HK-2 (cell line): ENCODE data around the gene TCTA.

Experiments
- DNase-seq: peaks from one replicate; pipeline ENCODE4 v3.0.0-alpha.2; 2018; ENCODE audit not compliant: unreplicated experiment

Gene TCTA

DNA sequence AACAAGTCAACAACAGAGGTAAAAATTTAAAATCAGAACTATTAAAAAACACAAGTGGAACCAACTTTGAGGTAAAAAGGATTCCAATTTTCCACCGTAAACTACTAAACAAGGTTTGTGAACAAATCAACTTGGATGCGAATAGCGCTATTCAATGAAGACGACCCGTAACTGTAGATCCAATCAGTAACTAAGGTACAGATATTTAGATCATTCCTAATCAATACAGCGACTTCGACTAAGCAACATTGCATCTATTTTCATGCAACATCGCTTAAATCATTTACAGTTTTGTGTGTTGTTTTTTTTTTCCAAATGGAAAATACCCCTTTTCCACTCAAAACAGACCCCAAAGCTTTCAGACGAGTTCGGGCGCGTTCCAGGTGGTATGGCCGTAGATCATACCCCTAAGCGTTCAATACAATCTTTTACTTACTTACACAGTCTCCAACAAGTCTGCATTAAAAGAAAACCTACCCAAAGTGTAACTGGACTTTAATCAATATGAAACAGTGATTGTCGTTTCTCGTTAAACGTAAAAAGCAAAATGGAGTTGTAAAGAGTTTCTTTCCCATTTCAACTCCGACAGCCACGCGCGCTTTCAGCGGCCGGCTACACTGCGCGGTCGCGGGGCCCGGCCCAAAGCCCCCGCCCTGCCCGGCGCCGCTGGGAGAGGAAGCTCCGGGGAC is 1.2 kb upstream of the TCTA start:
- DNase-seq: no peak

DNA sequence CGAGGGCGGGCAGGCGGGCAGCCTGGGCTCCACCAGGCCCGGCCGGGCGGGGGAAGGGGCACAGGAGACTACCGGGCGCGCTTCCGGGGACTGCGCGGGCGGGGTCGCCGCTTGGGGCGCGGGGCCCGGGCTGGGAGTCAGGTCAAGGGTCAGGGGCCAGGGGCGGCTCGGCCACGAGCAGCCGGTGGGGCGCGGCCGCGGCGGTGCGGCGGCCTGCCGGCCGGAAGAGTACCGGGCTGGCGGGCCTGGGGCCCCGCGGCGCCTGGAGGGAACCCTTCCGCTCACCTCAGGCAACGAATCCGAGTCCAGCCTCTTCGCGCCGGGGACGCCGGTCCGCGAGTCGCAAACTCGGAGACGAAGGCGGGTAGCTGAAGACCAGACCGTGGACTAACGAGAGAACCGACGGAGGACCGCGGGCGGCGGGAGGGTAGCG is 672 bp upstream of the TCTA start:
- DNase-seq: no peak

DNA sequence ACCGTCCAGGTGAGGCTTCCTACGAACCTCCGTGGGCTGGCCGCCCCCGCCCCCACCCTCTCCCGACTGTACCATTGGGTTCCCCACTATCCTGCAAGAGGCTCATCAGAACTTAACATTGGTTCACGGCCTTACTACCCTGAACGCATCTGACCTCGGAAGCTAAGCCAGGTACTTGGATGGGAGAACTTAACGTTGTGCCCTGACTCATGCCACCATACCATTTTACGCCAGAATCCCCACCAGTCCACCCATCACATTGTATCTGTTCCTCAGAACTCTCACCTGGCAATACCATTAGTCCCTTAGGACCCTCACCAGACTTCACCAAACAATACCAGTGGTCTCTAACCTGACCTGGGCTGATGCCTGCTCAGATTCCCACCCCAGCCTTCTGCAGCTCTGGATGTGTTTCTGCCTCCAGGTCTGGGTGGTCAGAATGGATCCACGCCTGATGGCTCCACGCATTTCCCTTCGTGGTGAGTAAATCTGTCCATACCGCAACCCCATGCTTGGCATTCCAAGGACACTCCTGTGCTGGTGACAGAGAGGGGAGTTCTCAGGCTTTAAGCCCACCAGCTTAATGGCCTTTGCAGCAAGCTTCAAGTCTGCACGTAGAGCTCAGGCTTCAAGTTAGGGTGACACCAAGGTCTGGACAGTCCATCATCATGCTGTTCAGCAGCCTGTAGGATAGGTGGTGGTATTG is 562 bp downstream of the TCTA start:
- no peak for DNase-seq

DNA sequence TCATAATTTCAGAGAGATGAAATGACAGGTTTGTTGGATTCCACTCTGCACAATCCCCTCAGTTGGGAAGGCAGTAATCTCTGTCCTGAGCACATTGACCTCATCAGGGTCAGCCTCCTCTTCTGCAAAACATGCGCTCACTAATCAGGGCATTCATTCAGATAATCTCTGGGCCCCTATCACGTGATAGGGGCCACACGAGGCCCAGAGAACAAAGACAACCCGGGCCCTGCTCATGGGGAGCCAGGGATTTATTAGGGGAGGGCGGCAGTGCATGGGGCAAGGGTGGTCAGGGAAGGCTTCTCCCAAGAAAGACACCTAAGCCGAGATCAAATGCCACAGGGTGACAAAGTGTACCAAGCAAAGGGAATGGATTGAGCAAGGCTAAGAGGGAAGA is 1.1 kb downstream of the TCTA start:
- no peak for DNase-seq

DNA sequence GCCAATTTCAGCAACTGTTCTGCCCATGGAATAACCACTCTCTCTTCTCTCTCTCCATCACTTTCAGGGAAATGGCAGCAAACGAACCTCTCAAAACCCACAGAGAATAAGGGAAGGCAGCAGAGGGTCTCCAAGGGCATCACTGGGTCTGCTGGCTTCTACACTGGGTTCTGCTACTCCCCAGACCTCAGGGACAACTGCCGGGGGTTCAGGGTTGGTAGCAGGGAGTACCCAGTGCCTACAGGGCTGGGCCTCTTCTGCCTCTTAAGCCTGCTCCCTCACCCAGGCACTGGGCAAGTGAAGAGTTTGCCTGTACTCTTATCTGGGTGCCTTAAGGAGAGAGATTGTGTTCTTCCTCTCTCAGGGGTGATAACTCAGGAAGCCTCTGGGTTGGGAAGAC is 2.5 kb downstream of the TCTA start:
- DNase-seq: no peak

DNA sequence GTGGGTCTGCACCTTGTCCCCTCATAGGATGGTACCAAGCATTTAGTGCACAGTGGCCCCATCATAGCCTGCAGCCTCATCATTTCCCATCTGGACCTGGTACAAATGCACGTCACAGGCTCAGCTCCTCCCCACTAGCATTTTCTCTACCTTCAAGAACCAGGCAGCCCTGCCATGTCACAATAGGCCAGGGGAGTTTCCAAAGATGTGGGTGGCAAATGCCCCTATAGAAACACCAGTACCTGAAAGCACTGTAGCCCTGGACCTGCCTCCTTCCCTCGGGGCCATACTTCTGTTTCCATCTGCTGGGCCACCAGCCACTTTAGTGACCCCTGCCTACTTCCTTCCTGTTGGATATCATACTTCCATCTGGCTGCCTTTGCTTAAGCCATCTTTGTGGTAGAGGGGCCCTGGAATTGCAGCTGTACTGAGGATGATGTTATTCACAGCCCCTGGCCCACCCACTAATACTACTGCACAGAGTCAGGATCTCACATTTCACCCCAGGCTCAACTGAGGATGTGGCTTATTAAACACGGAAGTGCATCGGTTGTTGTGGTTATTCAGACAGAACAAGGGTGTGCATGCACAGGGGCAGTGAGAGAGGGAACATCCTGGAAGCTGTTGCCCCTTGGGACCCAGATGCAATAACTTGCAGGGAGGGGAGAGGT is 3.8 kb downstream of the TCTA start:
- DNase-seq: no peak

DNA sequence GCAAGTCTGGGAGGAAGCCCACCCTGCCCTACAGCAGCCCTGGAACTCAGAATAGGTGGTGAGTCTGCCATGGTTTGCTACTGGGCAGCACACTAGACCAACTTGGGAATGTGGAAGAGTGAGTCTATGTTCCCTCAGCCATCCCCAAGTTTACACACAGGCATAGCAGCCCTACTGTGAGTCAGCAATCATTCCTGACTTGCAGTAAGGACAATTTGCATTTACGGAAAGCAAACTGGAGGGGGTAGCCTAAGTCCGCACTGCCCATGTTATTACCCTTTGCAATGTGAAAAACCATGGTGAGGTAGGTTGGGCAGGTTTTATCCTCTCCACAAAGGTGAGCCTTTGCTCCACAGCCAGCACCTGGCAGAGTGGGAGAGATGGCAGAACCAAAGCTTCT is 4.6 kb downstream of the TCTA start:
- no peak for DNase-seq

DNA sequence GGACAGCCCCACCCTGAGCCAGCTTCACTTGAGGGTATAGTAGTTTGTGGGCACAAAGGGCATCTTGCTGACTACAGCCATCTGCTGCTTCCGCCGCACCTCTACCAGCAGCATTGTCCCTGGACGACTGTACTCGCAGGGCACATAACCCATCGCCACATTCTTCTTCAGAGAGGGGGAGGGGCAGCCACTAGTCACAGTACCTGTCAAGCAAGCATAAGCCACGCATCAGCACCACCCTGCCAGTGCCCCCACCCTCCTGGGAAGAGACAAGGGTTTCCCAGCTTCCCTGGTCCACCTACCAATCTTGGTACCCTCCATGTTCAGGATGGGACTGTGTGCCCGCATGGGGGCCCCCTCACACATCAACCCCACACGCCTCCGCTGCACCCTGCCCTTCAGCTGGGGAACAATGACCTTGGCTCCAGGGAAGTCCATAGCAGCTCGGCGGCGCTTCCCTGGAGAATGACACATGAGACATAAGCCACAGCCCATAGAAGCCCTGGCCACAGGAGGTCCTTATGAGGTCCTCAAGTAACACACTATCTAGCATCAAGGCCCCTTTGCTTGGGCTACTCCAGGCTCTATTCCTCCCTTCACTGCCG is 5.4 kb downstream of the TCTA start:
- no peak for DNase-seq

DNA sequence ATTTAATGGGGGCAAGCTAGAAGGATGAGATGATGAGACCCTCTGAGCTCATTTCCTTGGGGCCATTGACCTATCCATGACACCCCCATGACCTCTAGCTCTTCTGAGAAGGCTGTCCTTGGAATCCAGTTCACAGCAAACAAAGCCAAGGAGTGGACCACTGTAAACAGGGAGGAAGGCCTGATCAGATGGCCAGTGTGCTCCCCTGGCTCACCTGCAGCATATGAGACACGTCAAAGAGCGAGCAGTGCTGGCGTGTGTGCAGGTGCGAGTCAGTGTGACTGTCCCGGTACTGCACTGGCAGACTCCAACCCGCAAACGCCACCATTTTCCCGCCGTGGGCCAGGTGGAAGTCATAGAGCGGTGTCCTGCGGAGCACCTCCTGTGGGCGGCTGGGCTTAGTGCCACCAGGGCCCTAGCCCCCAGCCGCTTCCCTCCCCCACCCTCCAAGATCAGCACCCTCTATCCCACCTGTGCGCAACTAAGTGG is 9.7 kb downstream of the TCTA start:
- no peak for DNase-seq

DNA sequence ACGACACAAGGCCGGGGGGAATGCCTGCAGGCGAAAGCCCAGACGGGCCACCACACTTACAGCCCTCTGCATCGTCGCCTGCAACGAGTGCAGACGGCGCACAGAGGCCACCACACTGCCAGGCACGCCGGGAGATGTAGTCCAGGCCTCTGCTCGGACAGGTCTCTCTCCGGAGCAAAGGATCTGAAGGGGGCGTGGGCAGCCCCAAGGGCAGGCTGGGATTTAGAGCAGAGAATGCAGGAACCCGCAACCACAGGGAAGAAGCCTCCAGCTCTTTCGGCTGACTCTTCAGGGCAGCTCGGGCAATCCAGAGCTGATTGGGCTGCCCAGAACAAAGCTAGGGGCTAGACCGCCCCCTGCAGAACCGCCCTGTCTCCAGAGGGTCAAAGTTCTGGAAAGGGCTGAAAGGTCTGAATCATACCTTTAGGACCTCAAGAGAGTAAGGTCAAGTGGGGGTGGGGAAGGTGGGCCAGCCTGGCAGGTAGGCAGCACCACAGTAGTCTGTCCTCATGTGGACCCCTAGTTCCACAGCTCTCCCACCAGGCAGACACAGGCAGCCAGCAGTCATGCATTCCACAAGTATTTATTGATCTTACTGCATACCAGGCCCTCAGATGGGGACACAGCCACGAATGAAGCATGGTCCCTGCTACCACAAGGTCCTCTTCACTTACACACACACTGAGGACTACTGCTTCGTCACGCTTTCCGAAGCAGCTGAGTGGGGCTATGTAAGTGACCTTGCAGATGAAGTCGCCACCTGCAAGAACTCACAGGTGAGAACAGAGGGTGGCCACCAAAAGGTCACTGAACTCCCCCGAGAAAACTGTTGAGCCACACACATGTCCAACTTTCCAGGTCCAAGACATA is 10.4 kb downstream of the TCTA start, which contains the start of gene AMT:
Gene AMT, minus strand, starts transcription at position 95 of the 870 bp plus-strand sequence. Its CDS starts 23 bp downstream, at position 72.
- no peak for DNase-seq

DNA sequence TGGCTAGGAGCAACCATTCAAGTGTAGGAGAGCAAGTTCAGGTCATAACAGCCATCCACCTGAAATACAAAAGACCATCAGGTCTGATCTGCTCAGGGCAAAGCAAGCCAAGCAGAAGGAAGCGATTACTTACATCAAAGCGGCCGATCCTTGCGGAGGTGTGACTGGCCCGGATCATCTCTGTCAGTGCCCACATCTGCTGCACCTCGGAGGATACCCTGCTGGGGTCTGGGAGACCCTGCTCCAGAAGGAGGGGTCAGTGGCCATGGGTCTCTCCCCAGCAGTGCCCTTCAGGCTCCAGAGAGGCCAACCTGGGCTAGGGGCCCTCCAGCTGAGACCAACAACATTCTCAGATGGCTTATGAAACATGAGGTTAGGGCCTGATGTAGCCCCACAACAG is 12.6 kb downstream of the TCTA start:
- DNase-seq: no peak

DNA sequence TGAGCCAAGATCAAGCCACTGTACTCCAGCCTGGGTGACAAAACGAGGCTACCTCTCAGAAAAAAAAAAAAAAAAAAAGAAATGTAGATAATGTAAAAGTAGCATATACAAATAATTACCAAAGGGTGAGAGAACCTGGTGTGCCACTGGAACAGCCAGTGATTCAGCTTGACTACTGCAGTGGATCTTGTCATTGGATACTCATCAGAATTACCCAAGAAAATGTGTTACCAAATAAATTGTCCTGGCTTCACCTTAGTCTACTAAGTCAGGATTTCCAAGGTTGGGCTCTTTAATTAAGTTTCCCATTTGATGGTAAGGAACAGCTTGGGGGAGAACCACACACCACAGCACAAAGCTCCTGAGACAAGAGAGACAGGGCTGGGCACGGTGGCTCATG is 15.4 kb downstream of the TCTA start:
- DNase-seq: no peak

DNA sequence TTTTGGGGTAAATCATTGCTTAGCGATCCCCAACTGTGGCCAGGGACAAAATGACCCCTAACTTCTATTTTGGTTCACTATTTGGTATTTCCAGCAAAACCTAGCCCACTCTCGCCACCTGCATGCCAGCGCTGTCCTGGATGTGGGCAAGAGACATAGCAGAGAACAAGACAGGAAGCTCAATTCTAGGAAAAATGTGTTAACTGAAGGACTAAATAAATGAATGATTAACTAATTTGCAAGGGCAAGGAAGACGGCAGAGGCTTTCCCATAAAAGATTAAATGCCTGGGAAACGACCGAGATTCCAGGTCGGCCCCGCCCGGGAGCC is 16.5 kb downstream of the TCTA start:
- no peak for DNase-seq

DNA sequence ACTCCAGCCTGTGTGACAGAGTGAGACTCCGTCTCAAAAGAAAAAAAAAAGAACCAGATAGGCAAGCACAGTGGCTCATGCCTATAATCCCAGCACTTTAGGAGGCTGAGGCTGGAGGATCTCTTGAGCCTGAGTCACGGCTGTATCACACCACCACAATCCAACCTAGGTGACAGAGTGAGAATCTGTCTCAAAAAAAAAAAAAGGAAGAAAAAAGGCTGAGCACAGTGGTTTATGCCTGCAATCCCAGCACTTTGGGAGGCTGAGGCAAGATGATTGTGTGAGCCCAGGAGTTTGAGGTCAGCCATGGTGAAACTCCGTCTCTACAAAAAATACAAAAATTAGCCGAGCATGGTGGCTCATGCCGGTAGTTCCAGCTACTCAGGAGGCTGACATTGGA is 22.5 kb downstream of the TCTA start:
- no peak for DNase-seq

DNA sequence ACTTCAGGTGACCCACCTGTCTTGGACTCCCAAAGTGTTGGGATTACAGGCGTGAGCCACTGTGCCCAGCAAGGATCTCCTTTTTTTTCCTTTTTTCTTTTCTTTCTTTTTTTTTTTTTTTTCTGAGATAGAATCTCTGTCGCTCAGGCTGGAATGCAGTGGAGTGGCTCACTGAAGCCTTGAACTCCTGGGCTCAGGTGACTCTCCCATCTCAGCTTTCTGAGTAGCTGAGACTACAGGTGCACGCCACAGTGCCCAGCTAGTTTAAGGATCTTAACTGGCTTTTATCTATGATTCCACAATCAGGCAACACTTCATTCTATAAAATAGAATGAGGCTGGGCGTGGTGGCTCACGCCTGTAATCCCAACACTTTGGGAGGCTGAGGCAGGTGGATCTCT is 33.2 kb downstream of the TCTA start:
- DNase-seq: no peak

DNA sequence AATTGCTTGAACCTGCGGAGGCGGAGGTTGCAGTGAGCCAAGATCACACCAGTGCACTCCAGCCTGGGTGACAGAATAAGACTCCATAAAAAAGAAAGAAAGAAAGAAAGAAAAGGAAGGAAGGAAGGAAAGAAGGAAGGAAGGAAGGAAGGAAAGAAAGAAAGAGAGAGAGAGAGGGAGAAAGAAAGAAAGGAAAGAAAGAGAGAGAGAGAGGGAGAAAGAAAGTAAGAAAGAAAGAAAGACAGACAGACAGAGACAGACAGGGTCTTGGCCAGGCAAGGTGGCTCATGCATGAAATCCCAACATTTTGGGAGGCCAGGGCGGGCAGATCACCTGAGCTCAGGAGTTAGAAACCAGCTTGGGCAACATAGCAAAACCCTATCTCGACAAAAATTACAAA is 41.4 kb downstream of the TCTA start:
- DNase-seq: no peak

DNA sequence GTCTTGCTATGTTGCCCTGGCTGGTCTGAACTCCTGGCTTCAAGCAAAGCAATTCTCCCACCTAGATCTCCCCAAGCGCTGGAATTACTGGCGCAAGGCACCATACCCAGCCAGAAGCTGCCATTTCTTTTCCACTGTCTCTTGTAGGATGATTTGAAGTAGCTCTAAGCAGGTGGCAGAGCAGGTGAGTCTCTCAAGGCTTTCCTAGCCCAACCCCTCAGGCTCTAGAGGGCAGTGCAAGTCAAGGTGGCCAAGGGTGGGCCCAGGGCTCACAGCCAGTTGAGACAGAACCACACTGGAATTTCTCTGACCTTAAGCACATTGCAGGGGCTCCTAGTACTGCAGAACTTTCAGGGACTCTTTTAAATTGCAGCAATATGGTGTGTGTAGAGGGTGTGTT is 42.2 kb downstream of the TCTA start:
- DNase-seq: no peak

DNA sequence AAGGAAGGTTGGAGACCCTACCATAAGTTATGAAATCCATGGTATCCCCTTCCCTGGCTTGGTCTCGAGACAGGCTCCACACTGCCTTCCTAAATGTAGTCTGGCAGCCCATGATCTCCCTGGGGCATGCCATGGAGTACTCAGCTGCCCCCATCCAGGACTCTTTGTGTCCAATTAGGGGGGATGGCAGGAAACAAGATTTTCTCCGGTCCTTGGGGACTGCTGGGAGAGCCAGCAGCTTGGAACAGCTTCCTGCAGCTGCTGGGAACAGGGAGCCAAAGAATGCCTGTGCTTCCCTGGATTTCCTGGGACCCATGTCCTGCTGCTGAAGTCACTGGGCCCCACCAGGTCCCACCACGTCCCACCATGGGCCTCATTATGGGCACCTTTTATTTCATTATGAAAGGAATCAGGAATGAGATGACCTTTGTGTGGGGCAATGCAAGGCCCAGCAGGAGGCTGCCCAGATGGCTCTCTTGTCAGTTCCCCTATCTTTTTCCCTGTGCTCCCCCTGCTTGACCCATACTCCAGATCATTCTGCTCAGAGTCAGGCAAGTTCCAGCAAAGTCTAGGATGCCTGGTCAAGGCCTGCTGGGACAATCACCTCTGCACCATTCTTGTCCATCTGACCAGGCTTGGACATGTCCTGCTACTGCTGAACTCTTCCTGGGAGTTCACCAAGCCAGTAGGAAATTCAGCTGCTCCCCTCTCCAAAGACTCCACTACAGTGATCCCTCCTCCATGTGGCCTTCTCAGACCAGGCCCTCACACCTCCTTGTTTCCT is 42.9 kb downstream of the TCTA start:
- DNase-seq: no peak

DNA sequence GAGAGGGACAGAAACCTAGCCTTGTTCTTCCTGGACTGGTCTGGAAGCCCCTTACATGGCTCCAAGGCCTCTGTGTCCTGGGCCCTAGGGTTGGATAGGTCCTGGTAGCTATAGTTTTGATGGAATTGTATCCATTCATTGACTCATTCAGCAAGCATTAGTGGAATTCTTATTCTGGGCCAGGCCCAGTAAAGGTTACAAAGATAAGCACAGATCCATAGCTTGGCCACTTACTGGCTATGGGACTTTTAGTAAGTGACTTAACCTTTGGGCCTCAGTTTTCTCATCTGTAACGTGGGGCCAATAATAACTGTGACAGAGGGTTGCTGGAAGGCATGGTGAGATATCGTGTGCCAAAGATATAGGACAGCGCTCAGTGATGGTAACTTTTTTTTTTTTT is 44.2 kb downstream of the TCTA start:
- DNase-seq: no peak

DNA sequence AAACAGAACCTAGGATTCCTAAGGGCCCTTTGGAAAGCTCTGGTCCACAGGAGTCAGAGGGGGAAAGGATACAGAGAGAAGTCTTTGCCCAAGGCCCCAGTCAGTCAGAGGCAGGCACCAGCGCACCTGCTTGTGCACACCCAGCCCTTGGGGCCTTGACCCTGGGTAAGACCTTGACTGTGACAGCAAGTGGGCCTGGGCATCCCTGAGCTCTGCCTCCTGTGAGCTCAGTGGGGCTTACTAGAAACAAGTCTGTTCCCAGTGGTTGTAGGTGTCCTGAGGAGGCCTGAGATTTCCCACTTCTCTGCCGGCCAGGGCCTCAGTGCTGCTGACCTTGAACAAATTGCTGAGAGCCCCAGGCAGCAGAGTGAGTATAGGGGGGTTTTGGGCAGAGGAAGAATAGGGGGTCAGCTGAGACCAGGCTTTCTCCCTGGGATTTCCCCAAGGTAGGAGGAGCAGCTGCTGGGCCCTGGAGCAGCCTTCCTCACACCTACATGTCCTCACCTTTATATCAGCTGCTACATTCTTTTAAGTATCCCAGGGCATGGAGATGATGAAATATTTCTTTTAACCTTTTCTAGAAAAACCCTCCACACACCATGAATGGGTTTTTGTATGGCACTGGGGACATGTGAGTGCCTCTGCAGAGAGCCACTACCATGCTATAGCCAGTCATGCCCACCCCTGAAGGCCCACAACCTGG is 48.1 kb downstream of the TCTA start:
- DNase-seq: no peak
